Superior temporal gyrus (tissue), 1 donor: ENCODE measurements around the gene GABARAP.
"Not testable (repeated sequence)": the region's sequence is repeated elsewhere in the genome, so short reads cannot be mapped to it uniquely, and the experiment has no call there.

Source experiments
- DNase-seq: peaks from one replicate; pipeline ENCODE4 v3.0.0-alpha.2; 2016; ENCODE audit errors: extremely low spot score

GABARAP gene

GRCh38 chr17:7260651-7261378 is 18.6 kb upstream of the GABARAP start:
- DNase-seq, result no peak

GRCh38 chr17:7260151-7260550 is 17.9 kb upstream of the GABARAP start:
- no peak for DNase-seq

GRCh38 chr17:7259555-7259889 is 17.3 kb upstream of the GABARAP start:
- no peak for DNase-seq

- no peak for DNase-seq
These were observed 16.7 kb upstream of the GABARAP start for GRCh38 chr17:7258731-7259554.

- DNase-seq, result no peak
These were observed 14.7 kb upstream of the GABARAP start for GRCh38 chr17:7256766-7257456.

- DNase-seq, result no peak
These were observed 12.3 kb upstream of the GABARAP start for GRCh38 chr17:7254511-7254910.

- DNase-seq, result no peak
These were observed 10.8 kb upstream of the GABARAP start for GRCh38 chr17:7253082-7253481.

- DNase-seq, result peak; percentile 88
These were observed 10.2 kb upstream of the GABARAP start, which contains the start of gene ELP5 for GRCh38 chr17:7252176-7253043. Gene ELP5 (plus strand): TSS chr17:7252215. CDS start chr17:7252551, 336 bp downstream.

GRCh38 chr17:7251661-7252175 is 9.5 kb upstream of the GABARAP start, which contains the start of gene CTDNEP1:
Gene CTDNEP1 (minus strand): TSS chr17:7251734. CDS start chr17:7251296, 438 bp downstream.
- peak; percentile 99 for DNase-seq

GRCh38 chr17:7250695-7251627 is 8.7 kb upstream of the GABARAP start:
- DNase-seq, result no peak

- DNase-seq, result no peak
These were observed 7.6 kb upstream of the GABARAP start for GRCh38 chr17:7249830-7250229.

- no peak for DNase-seq
These were observed 7.0 kb upstream of the GABARAP start for GRCh38 chr17:7249214-7249613.

- DNase-seq, result no peak
These were observed 6.5 kb upstream of the GABARAP start for GRCh38 chr17:7248796-7249195.

- no peak for DNase-seq
These were observed 4.5 kb upstream of the GABARAP start for GRCh38 chr17:7246779-7247178.

- DNase-seq, result not testable (repeated sequence)
These were observed 1.6 kb upstream of the GABARAP start for GRCh38 chr17:7243838-7244237.

- no peak for DNase-seq
These were observed 1.1 kb upstream of the GABARAP start for GRCh38 chr17:7243453-7243729.

- peak; percentile 97 for DNase-seq
These were observed 636 bp upstream of the GABARAP start for GRCh38 chr17:7242717-7243452.

- no peak for DNase-seq
These were observed 1.0 kb downstream of the GABARAP start for GRCh38 chr17:7241090-7241733.

GRCh38 chr17:7240375-7240774 is 1.9 kb downstream of the GABARAP start:
- no peak for DNase-seq
